ENCODE data around the gene SMIM11. TPM values are rescaled to one million over a fixed set of nuclear protein-coding genes. Genes with fewer than 3 reads are reported as not detected.

Gene SMIM11
- total and polyA plus RNA-seq, 2 experiments from 2014 or later: 3.5 to 8.9 TPM

GRCh38 chr21:34342476-34342875 is 32.8 kb upstream of the SMIM11 start:
- H3K27me3 ChIP-seq (ENCODE audit: insufficient read depth): no peaks in the 10 kb centered on the region
- no peaks in the 10 kb centered on the region for H3K4me1 ChIP-seq (ENCODE audit: insufficient read depth)
- no peak for DNase-seq (ENCODE audit: low spot score)
- ATAC-seq: no peak
- H3K27ac ChIP-seq (ENCODE audit: low read depth): no peak overlapping the region
- H3K79me2 ChIP-seq (replicated peaks; ENCODE audit: insufficient read depth): no peaks in the 10 kb centered on the region
- H3K27ac Mint-ChIP-seq: no peak overlapping the region
- H3K36me3 Mint-ChIP-seq (ENCODE audit: low read depth): no peaks in the 10 kb centered on the region
- no peaks in the 10 kb centered on the region for H4K20me1 ChIP-seq (replicated peaks; ENCODE audit: insufficient read depth)
- H3K4me2 ChIP-seq: no peak overlapping the region
- H3K36me3 ChIP-seq (ENCODE audit: insufficient read depth): no peaks in the 10 kb centered on the region
- TF ChIP-seq NANOG (IDR thresholded peaks at IDR 0.05; ENCODE audit: borderline replicate concordance) (no peak), REST (IDR thresholded peaks at IDR 0.05; ENCODE audit: unreplicated experiment) (no peak), ZNF114 (CRISPR knock-in tag; IDR thresholded peaks at IDR 0.05) (no peak), CREB1 (CRISPR knock-in tag; IDR thresholded peaks at IDR 0.05; ENCODE audit: low read depth) (no peak), ZNF462 (CRISPR knock-in tag; IDR thresholded peaks at IDR 0.05) (no peak), EZH2 (IDR thresholded peaks at IDR 0.05; ENCODE audit: low read depth, unreplicated experiment) (no peak), POLR2AphosphoS5 (IDR thresholded peaks at IDR 0.05; ENCODE audit: low read depth) (no peak), STAT1 (IDR thresholded peaks at IDR 0.05; ENCODE audit: unreplicated experiment) (no peak), ETS1 (IDR thresholded peaks at IDR 0.05) (no peak)
- peaks cover 2% of the 10 kb centered on the region; the same call in 2 of the 3 replicates for H3K4me1 Mint-ChIP-seq
- no peaks in the 10 kb centered on the region for H3K9me3 Mint-ChIP-seq
- no peak overlapping the region for H2AFZ ChIP-seq
- H3K9me2 ChIP-seq (ENCODE audit: insufficient read depth): no peaks in the 10 kb centered on the region
- H3K4me3 Mint-ChIP-seq: no peak overlapping the region
- H3K4me3 ChIP-seq: no peak overlapping the region
- peaks cover 12% of the 10 kb centered on the region for H3K27me3 Mint-ChIP-seq (ENCODE audit: insufficient read depth, low read depth, poor library complexity)
- 0 out of 2 replicates have a peak, but pooled peaks cover 2% of the 10 kb centered on the region for H3F3A ChIP-seq (replicated peaks; ENCODE audit: low read depth)
